HepG2 (cell line): ENCODE results near the gene ZBTB18. TPM values are rescaled to one million over a fixed set of nuclear protein-coding genes. Genes with fewer than 3 reads are reported as not detected.

Experiments
- ATAC-seq: fragments of 200-7000 bp; cut with Tn5 transposase; 3 replicates; pipeline ENCODE4 v1.9.1; 2020; ENCODE audit warnings: mild to moderate bottlenecking, moderate library complexity
- BruUV-seq: library from RNA; stranded (reverse); fragments of 400-500 nt; replicated peaks from 2 replicates; lab custom pipeline; 2021; lab: Mats Ljungman, UMichigan
- CTCF ChIA-PET: fragments of 300-600 bp; formaldehyde crosslinking; extraction: SDS; loops from one replicate; lab custom pipeline; 2021; ENCODE audit warnings: low total read pairs, inconsistent platforms, low intra/inter-chr PET ratio; lab: Yijun Ruan, JAX
- POLR2A ChIA-PET: fragments of 350-600 bp; sonication (Branson Sonifier 250); formaldehyde crosslinking; loops from one replicate; lab custom pipeline; 2020; ENCODE audit warnings: antibody characterized with exemption, inconsistent platforms; lab: Yijun Ruan, JAX
- DNase-seq: peaks from one replicate; pipeline ENCODE4 v3.0.0-alpha.2; 2015; ENCODE audit warnings: low spot score
- FAIRE-seq: peaks from 3 replicates; lab custom pipeline; 2011; peaks lifted over from hg19 to GRCh38; lab: Jason Lieb, UNC
- H2AFZ ChIP-seq: one replicate; pipeline ENCODE4 v1.6.1; 2011; ENCODE audit warnings: low read length, inconsistent platforms
- H3K27ac ChIP-seq: fragments of 300-600 bp; 3 replicates; pipeline ENCODE4 v1.8.0; 2011; ENCODE audit warnings: mixed run types, mild to moderate bottlenecking, mixed read lengths, low read length, inconsistent platforms; ENCODE audit not compliant: insufficient read depth; ENCODE audit errors: extremely low read length
- H3K27me3 ChIP-seq, 2 experiments: fragments of 200-600 bp in 1 of 2; 2 replicates in 1 of 2; 3 replicates in 1 of 2; pipeline versions ENCODE4 v1.6.0 to v1.8.0; 2011; ENCODE audit warnings: low read length in 2 of 2, mild to moderate bottlenecking in 2 of 2, moderate library complexity in 2 of 2, inconsistent platforms in 1 of 2; ENCODE audit not compliant: insufficient read depth in 2 of 2, control insufficient read depth in 1 of 2
- H3K36me3 ChIP-seq, 2 experiments: fragments of 200-600 bp in 1 of 2; replicated peaks in 1 of 2; 2 replicates in 1 of 2; 3 replicates in 1 of 2; pipeline versions ENCODE4 v1.5.1 to v1.8.0; 2011; ENCODE audit warnings: low read length in 2 of 2, inconsistent platforms in 1 of 2; ENCODE audit not compliant: insufficient read depth in 2 of 2, control insufficient read depth in 1 of 2
- H3K4me1 ChIP-seq: 2 replicates; pipeline ENCODE4 v1.5.1; 2012; ENCODE audit warnings: low read length, inconsistent platforms; ENCODE audit not compliant: insufficient read depth
- H3K4me2 ChIP-seq: 2 replicates; pipeline ENCODE4 v1.6.0; 2011; ENCODE audit warnings: low read depth, low read length, inconsistent platforms
- H3K4me3 ChIP-seq, 3 experiments: fragments of 200-600 bp in 1 of 3; sonication (generic), shearing (Covaris generic) in 1 of 3; replicated peaks in 1 of 3; 2 replicates each; pipeline ENCODE4 v1.5.1; 2011 to 2016; ENCODE audit warnings: low read length in 3 of 3, inconsistent platforms in 2 of 3, low read depth in 2 of 3, mild to moderate bottlenecking in 2 of 3, control low read depth in 1 of 3, mixed read lengths in 1 of 3; ENCODE audit not compliant: insufficient read depth in 1 of 3
- H3K79me2 ChIP-seq: one replicate; pipeline ENCODE4 v1.6.1; 2011; ENCODE audit warnings: low read length, inconsistent platforms; ENCODE audit not compliant: insufficient read depth
- H3K9ac ChIP-seq: 2 replicates; pipeline ENCODE4 v1.6.0; 2011; ENCODE audit warnings: mild to moderate bottlenecking, low read depth, low read length, inconsistent platforms; ENCODE audit not compliant: insufficient read depth
- H3K9me3 ChIP-seq: 2 replicates; pipeline ENCODE4 v1.5.1; 2012; ENCODE audit warnings: mild to moderate bottlenecking, low read length
- H4K20me1 ChIP-seq: 2 replicates; pipeline ENCODE4 v1.6.0; 2011; ENCODE audit warnings: inconsistent platforms, mild to moderate bottlenecking, low read length, moderate library complexity; ENCODE audit not compliant: insufficient read depth
- ZNF768 ChIP-seq: sonication (generic); formaldehyde crosslinking; IDR thresholded peaks from 2 replicates; pipeline ENCODE4 v1.4.0; 2020; ENCODE audit warnings: missing genetic modification reagents
- WGBS: methylation state at CpG from one replicate; pipeline ENCODE4 v1.1.6; 2017; ENCODE audit warnings: low lambda C conversion rate; 5-methylcytosine and 5-hydroxymethylcytosine counted together
- in situ Hi-C: cut with HindIII; loops from 2 replicates; pipeline ENCODE4 v1.10.0; 2017; ENCODE audit warnings: low pct_unique_long_range_greater_than_20kb; ENCODE audit not compliant: extremely low pct_ligation_motif_present
- intact Hi-C: fragments of 100-400 bp; cut with micrococcal nuclease; formaldehyde crosslinking; loops from one replicate; pipeline ENCODE4 v1.10.0; 2022; ENCODE audit not compliant: unreplicated experiment
- polyA plus RNA-seq, 8 experiments: library from polyadenylated mRNA; depleted of rRNA in 3 of 8; stranded (reverse) in 7 of 8; unstranded in 1 of 8; fragments of >200 nt; fragmentation: Illumina TruSeq in 4 of 8; extraction: Trizol in 4 of 8; gene quantifications; 2 replicates each; pipeline versions ENCODE4 v1.2.1 to v1.2.3, GENCODE V29; 2011 to 2016; ENCODE audit warnings: low read depth in 4 of 8, missing spikeins in 1 of 8, mixed read lengths in 1 of 8; ENCODE audit not compliant: insufficient read depth in 1 of 8
- total RNA-seq, 5 experiments: library from RNA; depleted of rRNA; stranded (reverse); fragments of >200 nt; fragmentation: Illumina TruSeq; extraction: Trizol; gene quantifications; 2 replicates each; pipeline ENCODE4 v1.2.3, GENCODE V29; 2016; ENCODE audit warnings: low read depth in 1 of 5
- TF ChIP-seq, protein P1 (sequence below): sonication (generic); formaldehyde crosslinking; IDR thresholded peaks from 2 replicates; pipeline ENCODE4 v1.5.1; 2020; ENCODE audit warnings: mild to moderate bottlenecking, missing genetic modification reagents, borderline replicate concordance
- TF ChIP-seq, protein P2 (sequence below): sonication (generic); formaldehyde crosslinking; IDR thresholded peaks from 2 replicates; pipeline ENCODE4 v1.5.0; 2020; ENCODE audit warnings: missing genetic modification reagents

ZBTB18 gene
- total and polyA plus RNA-seq, 2 of the 13 experiments (the other 11 are each of a cell fraction or from before 2014, with no cell fraction given): 3.1 to 4.3 TPM

- POLR2A ChIA-PET: no interaction called here
Measured at GRCh38 chr1:244076740-244077139, 25.7 kb downstream of the ZBTB18 start.

More at GRCh38 chr1:244076740-244077139, 25.7 kb downstream of the ZBTB18 start:
- CTCF ChIA-PET: no interaction called here
- ATAC-seq: no peak
- Histone ChIP-seq H3K4me3 (no peak overlapping the region), H2AFZ (no peak overlapping the region), H3K27ac (no peak overlapping the region)
- WGBS: 17% methylated on average over 3 of the region's 8 CpGs
- BruUV-seq: no TSS peak
- TF ChIP-seq, protein P1, sequence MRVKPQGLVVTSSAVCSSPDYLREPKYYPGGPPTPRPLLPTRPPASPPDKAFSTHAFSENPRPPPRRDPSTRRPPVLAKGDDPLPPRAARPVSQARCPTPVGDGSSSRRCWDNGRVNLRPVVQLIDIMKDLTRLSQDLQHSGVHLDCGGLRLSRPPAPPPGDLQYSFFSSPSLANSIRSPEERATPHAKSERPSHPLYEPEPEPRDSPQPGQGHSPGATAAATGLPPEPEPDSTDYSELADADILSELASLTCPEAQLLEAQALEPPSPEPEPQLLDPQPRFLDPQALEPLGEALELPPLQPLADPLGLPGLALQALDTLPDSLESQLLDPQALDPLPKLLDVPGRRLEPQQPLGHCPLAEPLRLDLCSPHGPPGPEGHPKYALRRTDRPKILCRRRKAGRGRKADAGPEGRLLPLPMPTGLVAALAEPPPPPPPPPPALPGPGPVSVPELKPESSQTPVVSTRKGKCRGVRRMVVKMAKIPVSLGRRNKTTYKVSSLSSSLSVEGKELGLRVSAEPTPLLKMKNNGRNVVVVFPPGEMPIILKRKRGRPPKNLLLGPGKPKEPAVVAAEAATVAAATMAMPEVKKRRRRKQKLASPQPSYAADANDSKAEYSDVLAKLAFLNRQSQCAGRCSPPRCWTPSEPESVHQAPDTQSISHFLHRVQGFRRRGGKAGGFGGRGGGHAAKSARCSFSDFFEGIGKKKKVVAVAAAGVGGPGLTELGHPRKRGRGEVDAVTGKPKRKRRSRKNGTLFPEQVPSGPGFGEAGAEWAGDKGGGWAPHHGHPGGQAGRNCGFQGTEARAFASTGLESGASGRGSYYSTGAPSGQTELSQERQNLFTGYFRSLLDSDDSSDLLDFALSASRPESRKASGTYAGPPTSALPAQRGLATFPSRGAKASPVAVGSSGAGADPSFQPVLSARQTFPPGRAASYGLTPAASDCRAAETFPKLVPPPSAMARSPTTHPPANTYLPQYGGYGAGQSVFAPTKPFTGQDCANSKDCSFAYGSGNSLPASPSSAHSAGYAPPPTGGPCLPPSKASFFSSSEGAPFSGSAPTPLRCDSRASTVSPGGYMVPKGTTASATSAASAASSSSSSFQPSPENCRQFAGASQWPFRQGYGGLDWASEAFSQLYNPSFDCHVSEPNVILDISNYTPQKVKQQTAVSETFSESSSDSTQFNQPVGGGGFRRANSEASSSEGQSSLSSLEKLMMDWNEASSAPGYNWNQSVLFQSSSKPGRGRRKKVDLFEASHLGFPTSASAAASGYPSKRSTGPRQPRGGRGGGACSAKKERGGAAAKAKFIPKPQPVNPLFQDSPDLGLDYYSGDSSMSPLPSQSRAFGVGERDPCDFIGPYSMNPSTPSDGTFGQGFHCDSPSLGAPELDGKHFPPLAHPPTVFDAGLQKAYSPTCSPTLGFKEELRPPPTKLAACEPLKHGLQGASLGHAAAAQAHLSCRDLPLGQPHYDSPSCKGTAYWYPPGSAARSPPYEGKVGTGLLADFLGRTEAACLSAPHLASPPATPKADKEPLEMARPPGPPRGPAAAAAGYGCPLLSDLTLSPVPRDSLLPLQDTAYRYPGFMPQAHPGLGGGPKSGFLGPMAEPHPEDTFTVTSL (CRISPR knock-in tag): no peak
- TF ChIP-seq, protein P2, sequence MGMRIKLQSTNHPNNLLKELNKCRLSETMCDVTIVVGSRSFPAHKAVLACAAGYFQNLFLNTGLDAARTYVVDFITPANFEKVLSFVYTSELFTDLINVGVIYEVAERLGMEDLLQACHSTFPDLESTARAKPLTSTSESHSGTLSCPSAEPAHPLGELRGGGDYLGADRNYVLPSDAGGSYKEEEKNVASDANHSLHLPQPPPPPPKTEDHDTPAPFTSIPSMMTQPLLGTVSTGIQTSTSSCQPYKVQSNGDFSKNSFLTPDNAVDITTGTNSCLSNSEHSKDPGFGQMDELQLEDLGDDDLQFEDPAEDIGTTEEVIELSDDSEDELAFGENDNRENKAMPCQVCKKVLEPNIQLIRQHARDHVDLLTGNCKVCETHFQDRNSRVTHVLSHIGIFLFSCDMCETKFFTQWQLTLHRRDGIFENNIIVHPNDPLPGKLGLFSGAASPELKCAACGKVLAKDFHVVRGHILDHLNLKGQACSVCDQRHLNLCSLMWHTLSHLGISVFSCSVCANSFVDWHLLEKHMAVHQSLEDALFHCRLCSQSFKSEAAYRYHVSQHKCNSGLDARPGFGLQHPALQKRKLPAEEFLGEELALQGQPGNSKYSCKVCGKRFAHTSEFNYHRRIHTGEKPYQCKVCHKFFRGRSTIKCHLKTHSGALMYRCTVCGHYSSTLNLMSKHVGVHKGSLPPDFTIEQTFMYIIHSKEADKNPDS: no peak
- peak; percentile 38; the same call in 1 of the 2 replicates for TF ChIP-seq ZNF768 (CRISPR knock-in tag)
- TF ChIP-seq, all 625 proteins: peak for 1
- intact Hi-C loops: no loop called here
- Histone ChIP-seq H3K4me2 (no peak overlapping the region), H4K20me1 (no peaks in the 10 kb centered on the region), H3K36me3 (no peaks in the 10 kb centered on the region), H3K9ac (no peak overlapping the region), H3K79me2 (no peaks in the 10 kb centered on the region), H3K9me3 (no peaks in the 10 kb centered on the region), H3K27me3 (peaks cover 0 to 5% of the 10 kb centered on the region in 2 experiments; a peak in 2 of 5 replicates), H3K4me1 (no peaks in the 10 kb centered on the region)
- no peak for FAIRE-seq
- in situ Hi-C loops: no loop called here
- DNase-seq: no peak
